Measurements from ENCODE around the gene KLF16. TPM values are rescaled to one million over a fixed set of nuclear protein-coding genes. Genes with fewer than 3 reads are reported as not detected.

Gene KLF16
- total RNA-seq, 2 experiments from 2014 or later: 83.8 to 89.2 TPM

- H3K9me3 ChIP-seq (ENCODE audit: control insufficient read depth in 1 of 2, insufficient read depth in 1 of 2, low read length in 2 of 2): no peaks in the 10 kb centered on the region
- Mint-ChIP-seq H3K36me3 (ENCODE audit: low read depth) (peaks cover 61% of the 10 kb centered on the region), H3K9me3 (no peaks in the 10 kb centered on the region), H3K27ac (no peak overlapping the region), H3K27me3 (no peaks in the 10 kb centered on the region), H3K4me3 (no peak overlapping the region), H3K4me1 (ENCODE audit: low read depth) (no peaks in the 10 kb centered on the region)
- intact Hi-C loops (cut with DNase I, micrococcal nuclease): loop anchor here in 1 of 2 experiments (10.0 kb wide), 1 partner anchor 275 kb away; no protein-coding TSS in a partner anchor
- H3K36me3 ChIP-seq (ENCODE audit: insufficient read depth, low read length): peaks cover 88% of the 10 kb centered on the region
- no peak overlapping the region for H3K27ac ChIP-seq (ENCODE audit: low read depth in 1 of 2, low read length in 2 of 2)
- H3K4me3 ChIP-seq (ENCODE audit: low read length): no peak overlapping the region
- no peaks in the 10 kb centered on the region for H3K27me3 ChIP-seq (ENCODE audit: control insufficient read depth in 1 of 2, insufficient read depth in 2 of 2, low read length in 2 of 2)
- POLR2A ChIA-PET: no interaction called here
- ATAC-seq (ENCODE audit: poor library complexity) (no peak), DNase-seq (no peak)
- no peak for TF ChIP-seq CTCF (IDR thresholded peaks at IDR 0.05)
- H3K4me1 ChIP-seq (ENCODE audit: insufficient read depth, low read length): no peaks in the 10 kb centered on the region
- CTCF ChIA-PET: no interaction called here
These were observed 43.8 kb downstream of the KLF16 start for GRCh38 chr19:1819341-1820255.

- Mint-ChIP-seq H3K27me3 (no peaks in the 10 kb centered on the region), H3K9me3 (no peaks in the 10 kb centered on the region), H3K4me1 (ENCODE audit: low read depth) (no peaks in the 10 kb centered on the region), H3K36me3 (ENCODE audit: low read depth) (peaks cover 55% of the 10 kb centered on the region), H3K4me3 (no peak overlapping the region), H3K27ac (no peak overlapping the region)
- no peak for TF ChIP-seq CTCF (IDR thresholded peaks at IDR 0.05)
- Histone ChIP-seq H3K36me3 (ENCODE audit: insufficient read depth, low read length) (peaks cover 79% of the 10 kb centered on the region), H3K27ac (ENCODE audit: low read depth in 1 of 2, low read length in 2 of 2) (no peak overlapping the region), H3K27me3 (ENCODE audit: control insufficient read depth in 1 of 2, insufficient read depth in 2 of 2, low read length in 2 of 2) (no peaks in the 10 kb centered on the region), H3K9me3 (ENCODE audit: control insufficient read depth in 1 of 2, insufficient read depth in 1 of 2, low read length in 2 of 2) (no peaks in the 10 kb centered on the region), H3K4me3 (ENCODE audit: low read length) (no peak overlapping the region), H3K4me1 (ENCODE audit: insufficient read depth, low read length) (no peaks in the 10 kb centered on the region)
- ChIA-PET POLR2A (no interaction called here), CTCF (no interaction called here)
- DNase-seq: no peak
- intact Hi-C loops (cut with DNase I, micrococcal nuclease): no loop called here
- no peak for ATAC-seq (ENCODE audit: poor library complexity)
These were observed 44.7 kb downstream of the KLF16 start for GRCh38 chr19:1818549-1819195.

GRCh38 chr19:1817553-1818179 lies 45.7 kb downstream of the KLF16 start:
- CTCF ChIA-PET: no interaction called here
- Histone ChIP-seq H3K27me3 (ENCODE audit: control insufficient read depth in 1 of 2, insufficient read depth in 2 of 2, low read length in 2 of 2) (no peaks in the 10 kb centered on the region), H3K9me3 (ENCODE audit: control insufficient read depth in 1 of 2, insufficient read depth in 1 of 2, low read length in 2 of 2) (no peaks in the 10 kb centered on the region), H3K4me1 (ENCODE audit: insufficient read depth, low read length) (peaks cover 9% of the 10 kb centered on the region), H3K27ac (ENCODE audit: low read depth in 1 of 2, low read length in 2 of 2) (no peak overlapping the region), H3K36me3 (ENCODE audit: insufficient read depth, low read length) (peaks cover 70% of the 10 kb centered on the region), H3K4me3 (ENCODE audit: low read length) (no peak overlapping the region)
- Mint-ChIP-seq H3K9me3 (no peaks in the 10 kb centered on the region), H3K36me3 (ENCODE audit: low read depth) (peaks cover 55% of the 10 kb centered on the region), H3K27ac (no peak overlapping the region), H3K4me1 (ENCODE audit: low read depth) (peaks cover 6% of the 10 kb centered on the region), H3K27me3 (no peaks in the 10 kb centered on the region), H3K4me3 (no peak overlapping the region)
- POLR2A ChIA-PET: no interaction called here
- intact Hi-C loops (cut with DNase I, micrococcal nuclease): no loop called here
- ATAC-seq (ENCODE audit: poor library complexity) (no peak), DNase-seq (no peak)
- no peak for TF ChIP-seq CTCF (IDR thresholded peaks at IDR 0.05)
